K562 (cell line): ENCODE data around the gene PLPP4. TPM values are rescaled to one million over a fixed set of nuclear protein-coding genes. Genes with fewer than 3 reads are reported as not detected.

ENCODE experiments used
- ATAC-seq: fragments of 200-7000 bp; cut with Tn5 transposase; 3 replicates; pipeline ENCODE4 v1.9.1; 2020; ENCODE audit warnings: moderate library complexity
- BruUV-seq: library from RNA; stranded (reverse); fragments of 400-500 nt; replicated peaks from 2 replicates; lab custom pipeline; 2021; lab: Mats Ljungman, UMichigan
- CTCF ChIA-PET: fragments of 300-600 bp; formaldehyde crosslinking; extraction: SDS; loops from one replicate; lab custom pipeline; 2021; ENCODE audit warnings: low intra/inter-chr PET ratio; lab: Yijun Ruan, JAX
- POLR2A ChIA-PET: fragments of 300-600, 350-650 bp; sonication (Branson Sonifier 250); formaldehyde crosslinking; extraction: SDS; loops from one replicate; lab custom pipeline; 2021; ENCODE audit warnings: antibody characterized with exemption, inconsistent platforms; lab: Yijun Ruan, JAX
- DNase-seq, 4 experiments: peaks; one replicate each; pipeline versions ENCODE4 v3.0.0 to v3.0.0-alpha.2; 2011 to 2018; ENCODE audit warnings: low spot score in 3 of 4, mixed read lengths in 3 of 4; ENCODE audit errors: extremely low read depth in 1 of 4
- FAIRE-seq: peaks from 2 replicates; lab custom pipeline; 2011; peaks lifted over from hg19 to GRCh38; lab: Jason Lieb, UNC
- H2AFZ ChIP-seq: 2 replicates; pipeline ENCODE4 v1.6.0; 2011; ENCODE audit warnings: low read depth, low read length, control low read depth, inconsistent platforms
- H3K27ac ChIP-seq: fragments of 200-600 bp; 3 replicates; pipeline ENCODE4 v1.8.0; 2011; ENCODE audit warnings: low read depth, mild to moderate bottlenecking, control low read depth, inconsistent platforms, low read length, moderate library complexity, mixed read lengths; ENCODE audit errors: extremely low read depth
- H3K27me3 ChIP-seq, 2 experiments: fragments of 300-600 bp in 1 of 2; 2 replicates in 1 of 2; 3 replicates in 1 of 2; pipeline versions ENCODE4 v1.6.0 to v1.8.0; 2011; ENCODE audit warnings: inconsistent platforms in 2 of 2, low read length in 2 of 2, mild to moderate bottlenecking in 1 of 2, mixed read lengths in 1 of 2, moderate library complexity in 1 of 2; ENCODE audit not compliant: control insufficient read depth in 2 of 2, insufficient read depth in 2 of 2
- H3K36me3 ChIP-seq: fragments of 300-600 bp; 3 replicates; pipeline ENCODE4 v1.8.0; 2011; ENCODE audit warnings: mild to moderate bottlenecking, low read length, inconsistent platforms; ENCODE audit not compliant: control insufficient read depth, insufficient read depth
- H3K4me1 ChIP-seq, 2 experiments: fragments of 200-600 bp in 1 of 2; replicated peaks in 1 of 2; 2 replicates in 1 of 2; 3 replicates in 1 of 2; pipeline versions ENCODE4 v1.5.1 to v1.8.0; 2011; ENCODE audit warnings: inconsistent platforms in 2 of 2, low read length in 2 of 2, mild to moderate bottlenecking in 1 of 2, mixed read lengths in 1 of 2, moderate library complexity in 1 of 2; ENCODE audit not compliant: control insufficient read depth in 2 of 2, insufficient read depth in 2 of 2
- H3K4me2 ChIP-seq: 2 replicates; pipeline ENCODE4 v1.6.1; 2011; ENCODE audit warnings: low read length, control low read depth, inconsistent platforms, mixed read lengths; ENCODE audit not compliant: insufficient read depth
- H3K4me3 ChIP-seq: fragments of 200-600 bp; sonication (generic), shearing (Covaris generic); 2 replicates; pipeline ENCODE4 v1.5.1; 2016; ENCODE audit warnings: control low read depth, inconsistent platforms
- H3K79me2 ChIP-seq: fragments of 200-600 bp; 3 replicates; pipeline ENCODE4 v1.8.0; 2011; ENCODE audit warnings: low read length, inconsistent platforms; ENCODE audit not compliant: control insufficient read depth, insufficient read depth
- H3K9ac ChIP-seq, 2 experiments: 2 replicates each; pipeline versions ENCODE4 v1.6.0 to v1.6.1; 2011; ENCODE audit warnings: low read depth in 2 of 2, low read length in 2 of 2, control low read depth in 1 of 2, inconsistent platforms in 1 of 2, mild to moderate bottlenecking in 1 of 2, mixed read lengths in 1 of 2; ENCODE audit not compliant: insufficient read depth in 1 of 2
- H3K9me1 ChIP-seq: one replicate; pipeline ENCODE4 v1.6.0; 2011; ENCODE audit warnings: inconsistent platforms, mild to moderate bottlenecking, low read length, moderate library complexity; ENCODE audit not compliant: control insufficient read depth, insufficient read depth
- H3K9me3 ChIP-seq: replicated peaks from 2 replicates; pipeline ENCODE4 v1.5.1; 2011; ENCODE audit warnings: low read depth, low read length, inconsistent platforms; ENCODE audit not compliant: control insufficient read depth, insufficient read depth
- H4K20me1 ChIP-seq: replicated peaks from 2 replicates; pipeline ENCODE4 v1.6.1; 2011; ENCODE audit warnings: low read length, inconsistent platforms, mixed read lengths; ENCODE audit not compliant: control insufficient read depth, insufficient read depth
- CBX8 ChIP-seq: fragments of 200-600 bp; sonication (generic); IDR thresholded peaks from 2 replicates; pipeline ENCODE4 v1.6.1; 2012; ENCODE audit warnings: borderline replicate concordance, mixed run types, low read depth, mild to moderate bottlenecking, moderate library complexity, mixed read lengths, low read length, control low read depth, inconsistent platforms; ENCODE audit not compliant: poor library complexity, severe bottlenecking; ENCODE audit errors: extremely low read depth
- CREM ChIP-seq: IDR thresholded peaks from 2 replicates; pipeline ENCODE4 v1.6.1; 2014; ENCODE audit warnings: antibody characterized with exemption, low read depth
- EHMT2 ChIP-seq: fragments of 450-650 bp; IDR thresholded peaks from 2 replicates; pipeline ENCODE4 v1.6.1; 2018; ENCODE audit warnings: antibody characterized with exemption
- ETV1 ChIP-seq: fragments of 450-650 bp; conservative IDR thresholded peaks from 2 replicates; pipeline ENCODE4 v1.6.1; 2016; ENCODE audit warnings: missing genetic modification characterization, control low read depth, low read depth, missing compliant biosample characterization
- HINFP ChIP-seq: fragments of 450-650 bp; conservative IDR thresholded peaks from 2 replicates; pipeline ENCODE4 v1.6.1; 2016; ENCODE audit warnings: missing genetic modification characterization, low read depth, mild to moderate bottlenecking, control low read depth, missing compliant biosample characterization
- ILK ChIP-seq: fragments of 450-650 bp; IDR thresholded peaks from 2 replicates; pipeline ENCODE4 v1.6.1; 2016; ENCODE audit warnings: missing genetic modification characterization, low read depth, mild to moderate bottlenecking, missing compliant biosample characterization, moderate library complexity, borderline replicate concordance
- KLF6 ChIP-seq: fragments of 250-450 bp; sonication (Bioruptor Pico); IDR thresholded peaks from 2 replicates; pipeline ENCODE4 v1.4.0; 2020; ENCODE audit warnings: mild to moderate bottlenecking, moderate library complexity, borderline replicate concordance
- MAFG ChIP-seq: fragments of 450-650 bp; conservative IDR thresholded peaks from 2 replicates; pipeline ENCODE4 v1.6.1; 2016; ENCODE audit warnings: missing genetic modification characterization, missing compliant biosample characterization
- PCBP1 ChIP-seq: fragments of 200-400 bp; formaldehyde crosslinking; IDR thresholded peaks from 2 replicates; pipeline ENCODE4 v1.6.1; 2018; ENCODE audit warnings: mild to moderate bottlenecking, low read depth, low read length; ENCODE audit not compliant: poor library complexity, severe bottlenecking
- TCF7 ChIP-seq: sonication (generic); IDR thresholded peaks from 2 replicates; pipeline ENCODE4 v1.6.1; 2016; ENCODE audit warnings: antibody characterized with exemption, borderline replicate concordance
- ZNF184 ChIP-seq: sonication (generic); formaldehyde crosslinking; IDR thresholded peaks from 2 replicates; pipeline ENCODE4 v1.5.0; 2020; ENCODE audit warnings: missing genetic modification reagents
- WGBS: fragments of 100-300 bp; shearing (Covaris generic); methylation state at CpG from one replicate; pipeline ENCODE4 v1.1.6; 2016; ENCODE audit warnings: low coverage, mixed read lengths; ENCODE audit not compliant: insufficient coverage; ENCODE audit errors: missing lambda C conversion rate; 5-methylcytosine and 5-hydroxymethylcytosine counted together
- in situ Hi-C: fragments of 300-500 bp; cut with MboI; formaldehyde crosslinking; loops from 4 replicates; pipeline ENCODE4 v1.15.0; 2018; ENCODE audit warnings: inconsistent platforms, mixed read lengths
- intact Hi-C: fragments of 100-400 bp; cut with micrococcal nuclease; formaldehyde crosslinking; loops from 2 replicates; pipeline ENCODE4 v1.14.2; 2022
- polyA plus RNA-seq, 8 experiments: library from polyadenylated mRNA; depleted of rRNA in 4 of 8; stranded (reverse) in 5 of 8; unstranded in 3 of 8; fragments of >200 nt; fragmentation: Nextera tagmentation in 2 of 8; fragmentation: Illumina TruSeq in 1 of 8; extraction: Ambion mirVana in 2 of 8; extraction: Trizol in 1 of 8; gene quantifications; 2 replicates each; pipeline versions ENCODE4 v1.2.1 to v1.2.3, GENCODE V29; 2011 to 2014; ENCODE audit warnings: inconsistent platforms in 1 of 8, missing spikeins in 1 of 8
- total RNA-seq, 7 experiments: library from RNA; depleted of rRNA in 6 of 7; stranded (reverse); fragments of >200 nt in 6 of 7; fragmentation: Illumina TruSeq in 2 of 7; extraction: Trizol in 2 of 7; gene quantifications; 2 replicates each; pipeline versions ENCODE4 v1.2.1 to v1.2.3, GENCODE V29; 2011 to 2021; ENCODE audit warnings: low replicate concordance in 1 of 7
- TF ChIP-seq, protein P1 (sequence below): fragments of 450-650 bp; formaldehyde crosslinking; IDR thresholded peaks from 2 replicates; pipeline ENCODE4 v1.4.0; 2022; ENCODE audit warnings: missing genetic modification characterization

Gene PLPP4
- total and polyA plus RNA-seq, 9 of the 15 experiments (the other 6 are each of a cell fraction or from before 2014, with no cell fraction given) = 0.08 TPM; not detected in 8

DNA sequence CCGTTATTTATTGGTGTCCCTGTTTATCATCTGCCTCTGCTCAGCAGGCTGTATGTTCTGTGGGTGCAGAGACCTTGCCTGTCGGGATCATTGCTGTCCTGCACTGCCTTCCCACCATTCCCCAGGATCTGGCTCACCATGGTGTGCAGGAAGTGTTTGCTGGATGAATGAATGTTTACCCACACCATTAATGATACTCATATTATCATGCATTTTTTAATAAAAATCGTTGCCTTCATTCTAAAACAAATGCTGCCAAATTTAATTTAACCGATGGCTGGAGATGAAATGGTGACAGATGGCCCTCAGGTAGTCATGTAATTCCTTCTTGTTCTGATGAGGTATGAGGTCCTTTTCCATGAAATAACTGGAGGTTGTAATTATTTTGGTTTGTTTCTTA lies 22.5 kb downstream of the PLPP4 start:
- no peak for FAIRE-seq
- Histone ChIP-seq H3K36me3 (no peaks in the 10 kb centered on the region), H3K9ac (no peak overlapping the region), H3K79me2 (no peaks in the 10 kb centered on the region), H3K27ac (no peak overlapping the region), H3K4me2 (no peak overlapping the region), H2AFZ (no peak overlapping the region), H3K4me1 (no peaks in the 10 kb centered on the region), H3K9me3 (no peaks in the 10 kb centered on the region), H3K27me3 (no peaks in the 10 kb centered on the region), H4K20me1 (no peaks in the 10 kb centered on the region), H3K9me1 (no peaks in the 10 kb centered on the region), H3K4me3 (no peak overlapping the region)
- POLR2A ChIA-PET = no interaction called here
- BruUV-seq = no TSS peak
- no peak for ATAC-seq
- 0% methylated on average over 4 of the region's 4 CpGs for WGBS
- intact Hi-C loops (no loop called here), in situ Hi-C loops (no loop called here)
- no peak for TF ChIP-seq EHMT2
- TF ChIP-seq HINFP (tag) = no peak
- TF ChIP-seq ZNF184 = no peak
- TF ChIP-seq ETV1 (tag) = no peak
- no peak for TF ChIP-seq TCF7
- TF ChIP-seq, protein P1, sequence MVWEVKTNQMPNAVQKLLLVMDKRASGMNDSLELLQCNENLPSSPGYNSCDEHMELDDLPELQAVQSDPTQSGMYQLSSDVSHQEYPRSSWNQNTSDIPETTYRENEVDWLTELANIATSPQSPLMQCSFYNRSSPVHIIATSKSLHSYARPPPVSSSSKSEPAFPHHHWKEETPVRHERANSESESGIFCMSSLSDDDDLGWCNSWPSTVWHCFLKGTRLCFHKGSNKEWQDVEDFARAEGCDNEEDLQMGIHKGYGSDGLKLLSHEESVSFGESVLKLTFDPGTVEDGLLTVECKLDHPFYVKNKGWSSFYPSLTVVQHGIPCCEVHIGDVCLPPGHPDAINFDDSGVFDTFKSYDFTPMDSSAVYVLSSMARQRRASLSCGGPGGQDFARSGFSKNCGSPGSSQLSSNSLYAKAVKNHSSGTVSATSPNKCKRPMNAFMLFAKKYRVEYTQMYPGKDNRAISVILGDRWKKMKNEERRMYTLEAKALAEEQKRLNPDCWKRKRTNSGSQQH (CRISPR knock-in tag) = no peak
- no peak for TF ChIP-seq PCBP1
- TF ChIP-seq ILK (tag) = no peak
- TF ChIP-seq CBX8 = no peak
- no peak for TF ChIP-seq KLF6 (CRISPR knock-in tag)
- no peak for TF ChIP-seq MAFG
- TF ChIP-seq CREM = no peak
- CTCF ChIA-PET = no interaction called here
- no peak for DNase-seq
